HG03135 (cell line): ENCODE measurements around the gene ITPR2.
"Not testable (repeated sequence)": the region's sequence is repeated elsewhere in the genome, so short reads cannot be mapped to it uniquely, and the experiment has no call there.

Source experiments
- ATAC-seq: cut with Tn5 transposase; IDR thresholded peaks from one replicate; pipeline ENCODE4 v1.9.1; 2021; ENCODE audit warnings: mild to moderate bottlenecking, moderate library complexity; ENCODE audit not compliant: unreplicated experiment

Gene ITPR2

GRCh38 chr12:26791301-26791791, 41.6 kb downstream of the ITPR2 start:
- ATAC-seq: peak; percentile 55

- no peak for ATAC-seq
Measured at GRCh38 chr12:26790645-26790994, 42.4 kb downstream of the ITPR2 start.

- no peak for ATAC-seq
Measured at GRCh38 chr12:26789731-26790644, 43.0 kb downstream of the ITPR2 start.

- no peak for ATAC-seq
Measured at GRCh38 chr12:26786865-26787514, 46.0 kb downstream of the ITPR2 start.

- no peak for ATAC-seq
Measured at GRCh38 chr12:26786491-26786864, 46.5 kb downstream of the ITPR2 start.

GRCh38 chr12:26783816-26784379, 49.1 kb downstream of the ITPR2 start:
- not testable (repeated sequence) for ATAC-seq

GRCh38 chr12:26783131-26783526, 49.9 kb downstream of the ITPR2 start:
- no peak for ATAC-seq

GRCh38 chr12:26782372-26783130, 50.4 kb downstream of the ITPR2 start:
- ATAC-seq: no peak

GRCh38 chr12:26780656-26781055, 52.3 kb downstream of the ITPR2 start:
- ATAC-seq: not testable (repeated sequence)

GRCh38 chr12:26778173-26778775, 54.7 kb downstream of the ITPR2 start:
- ATAC-seq: not testable (repeated sequence)

GRCh38 chr12:26777236-26777635, 55.8 kb downstream of the ITPR2 start:
- no peak for ATAC-seq

- not testable (repeated sequence) for ATAC-seq
Measured at GRCh38 chr12:26775991-26776390, 57.0 kb downstream of the ITPR2 start.

GRCh38 chr12:26773313-26774104, 59.5 kb downstream of the ITPR2 start:
- ATAC-seq: no peak

GRCh38 chr12:26771861-26772260, 61.1 kb downstream of the ITPR2 start:
- no peak for ATAC-seq

GRCh38 chr12:26770239-26771070, 62.5 kb downstream of the ITPR2 start:
- ATAC-seq: no peak

GRCh38 chr12:26769611-26770010, 63.4 kb downstream of the ITPR2 start:
- no peak for ATAC-seq

- peak; percentile 57 for ATAC-seq
Measured at GRCh38 chr12:26768611-26769603, 64.1 kb downstream of the ITPR2 start.

GRCh38 chr12:26767865-26768264, 65.1 kb downstream of the ITPR2 start:
- ATAC-seq: no peak
